Suprapubic skin (tissue), 4 donors: ENCODE measurements around the gene SEPTIN5. TPM values are rescaled to one million over a fixed set of nuclear protein-coding genes. Genes with fewer than 3 reads are reported as not detected.

Experiments used
- DNase-seq, 2 donors: peaks; one replicate each; pipeline ENCODE4 v3.0.0-alpha.2; 2019; ENCODE audit warnings: low spot score in 2 of 2
- H3K27ac ChIP-seq: fragments of 200-600 bp; sonication (generic); one replicate; pipeline ENCODE4 v1.5.1; 2019
- H3K27me3 ChIP-seq: fragments of 200-600 bp; sonication (generic); one replicate; pipeline ENCODE4 v1.5.1; 2019
- H3K36me3 ChIP-seq: fragments of 200-600 bp; sonication (generic); one replicate; pipeline ENCODE4 v1.5.1; 2019
- H3K4me1 ChIP-seq: fragments of 200-600 bp; sonication (generic); one replicate; pipeline ENCODE4 v1.5.1; 2019
- H3K4me3 ChIP-seq: fragments of 200-600 bp; sonication (generic); one replicate; pipeline ENCODE4 v1.5.1; 2019; ENCODE audit warnings: mild to moderate bottlenecking
- H3K9me3 ChIP-seq: fragments of 200-600 bp; sonication (generic); one replicate; pipeline ENCODE4 v1.5.1; 2019
- CTCF ChIP-seq, 2 donors: fragments of 200-600 bp in 1 of 2; fragments of 450-650 bp in 1 of 2; sonication (generic) in 1 of 2; IDR thresholded peaks; one replicate each; pipeline ENCODE4 v1.5.1; 2016 to 2019; ENCODE audit warnings: antibody characterized with exemption in 2 of 2, mild to moderate bottlenecking in 1 of 2, moderate library complexity in 1 of 2
- EP300 ChIP-seq: sonication (generic); formaldehyde crosslinking; IDR thresholded peaks from one replicate; pipeline ENCODE4 v1.6.1; 2017; ENCODE audit warnings: antibody characterized with exemption
- POLR2A ChIP-seq, 2 donors: fragments of 450-650 bp; IDR thresholded peaks; one replicate each; pipeline ENCODE4 v1.6.1; 2017; ENCODE audit warnings: antibody characterized with exemption in 2 of 2, mild to moderate bottlenecking in 2 of 2, moderate library complexity in 2 of 2
- POLR2AphosphoS5 ChIP-seq, 3 donors: sonication (generic); formaldehyde crosslinking; IDR thresholded peaks; one replicate each; pipeline ENCODE4 v1.6.1; 2017; ENCODE audit warnings: antibody characterized with exemption in 3 of 3
- WGBS: methylation state at CpG from one replicate; pipeline ENCODE4 v1.1.5; 2018; 5-methylcytosine and 5-hydroxymethylcytosine counted together
- total RNA-seq, 4 donors: library from RNA; depleted of rRNA; stranded (reverse); fragments of >200 nt; gene quantifications; one replicate each; pipeline ENCODE4 v1.1.0, GENCODE V29; 2016

Gene SEPTIN5
- total RNA-seq, 4 donors from 2014 or later: 89.0 to 147 (median 129) TPM

DNA sequence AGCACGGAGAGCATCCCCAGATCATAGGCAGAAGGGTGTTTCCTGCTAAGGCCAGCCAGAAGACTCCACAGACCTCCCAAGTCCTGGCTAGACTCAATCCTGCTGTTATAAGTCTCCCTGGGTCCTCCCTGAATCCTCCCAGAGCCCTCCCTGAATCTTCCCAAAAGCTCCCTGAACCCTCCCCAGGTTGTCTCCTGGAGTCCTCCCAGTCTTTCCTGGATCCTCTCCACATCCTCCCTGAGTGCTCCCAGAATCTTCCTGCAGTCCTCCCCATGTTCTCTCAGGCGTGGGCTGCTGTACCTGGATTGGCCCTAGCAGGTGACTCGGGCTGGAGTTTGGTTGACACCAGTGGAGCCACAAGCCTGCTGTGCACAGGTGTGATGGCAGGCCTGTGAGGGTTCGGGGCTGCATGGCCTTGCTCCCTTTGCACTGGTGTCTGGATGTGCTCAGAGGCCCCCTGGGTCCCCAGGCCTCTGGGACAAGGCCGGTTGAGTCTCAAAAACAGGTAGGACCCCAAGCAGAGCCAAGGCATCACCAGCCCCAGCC is 20.6 kb downstream of the SEPTIN5 start:
- H3K9me3 ChIP-seq: no peaks in the 10 kb centered on the region
- no peaks in the 10 kb centered on the region for H3K36me3 ChIP-seq
- H3K4me1 ChIP-seq: peaks cover 10% of the 10 kb centered on the region
- no peak for DNase-seq
- TF ChIP-seq EP300 (no peak), CTCF (IDR thresholded peaks at IDR 0.05) (no peak), POLR2A (IDR thresholded peaks at IDR 0.05) (no peak), POLR2AphosphoS5 (IDR thresholded peaks at IDR 0.05) (no peak)
- H3K4me3 ChIP-seq: no peak overlapping the region
- peaks cover 3% of the 10 kb centered on the region for H3K27me3 ChIP-seq
- H3K27ac ChIP-seq: no peak overlapping the region
- WGBS: 100% methylated on average over 2 of the region's 5 CpGs

- no peaks in the 10 kb centered on the region for H3K9me3 ChIP-seq
- H3K27me3 ChIP-seq: peaks cover 3% of the 10 kb centered on the region
- no peak overlapping the region for H3K4me3 ChIP-seq
- no peak for DNase-seq
- H3K27ac ChIP-seq: no peak overlapping the region
- no peaks in the 10 kb centered on the region for H3K36me3 ChIP-seq
- 86% methylated on average over 17 of the region's 21 CpGs for WGBS
- TF ChIP-seq EP300: no peak
- peaks cover 3% of the 10 kb centered on the region for H3K4me1 ChIP-seq
These were observed 21.6 kb downstream of the SEPTIN5 start for GRCh38 chr22:19735665-19736510.

DNA sequence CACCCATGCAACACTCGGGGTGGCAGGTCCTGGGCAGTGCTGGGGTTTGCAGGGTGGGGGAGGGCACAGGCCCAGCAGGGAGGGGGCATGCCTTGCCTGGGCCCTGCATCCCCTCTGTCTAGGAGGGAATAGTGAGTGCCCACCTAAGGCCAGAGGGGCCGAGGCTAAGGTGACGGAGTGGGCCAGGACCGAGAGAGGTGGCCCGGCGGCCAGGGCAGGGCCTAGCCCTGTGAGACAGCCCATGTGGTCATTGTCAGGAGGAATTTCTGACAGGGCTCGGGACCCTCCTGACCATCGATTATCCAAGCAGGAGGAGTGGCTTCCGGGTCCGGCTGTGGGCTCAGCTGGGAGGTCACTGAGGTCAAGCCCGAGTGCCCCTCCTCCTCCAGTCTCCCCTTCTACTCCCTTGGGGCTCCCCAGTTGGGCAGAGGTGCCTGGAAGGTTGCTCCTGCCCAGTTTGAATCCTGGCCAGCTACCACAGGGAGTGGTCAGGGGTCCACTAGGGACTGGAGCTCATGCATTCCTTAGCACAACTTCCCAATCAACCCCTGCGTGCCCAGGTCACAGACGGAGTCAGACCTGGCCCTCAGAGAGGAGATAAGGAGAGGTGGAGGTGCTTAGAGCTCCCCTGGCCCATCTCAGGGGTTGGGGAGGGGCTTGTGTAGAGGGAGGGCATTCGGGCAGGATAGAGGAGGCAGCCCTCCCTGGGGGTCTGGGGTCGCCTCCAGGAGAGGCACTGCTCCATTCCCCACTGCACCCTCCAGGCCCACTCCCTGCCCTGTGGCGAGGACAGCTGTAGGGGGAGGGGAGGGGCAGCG is 23.8 kb downstream of the SEPTIN5 start:
- TF ChIP-seq POLR2AphosphoS5 (IDR thresholded peaks at IDR 0.05) (no peak), EP300 (no peak), CTCF (IDR thresholded peaks at IDR 0.05) (no peak), POLR2A (IDR thresholded peaks at IDR 0.05) (no peak)
- DNase-seq: no peak
- H3K9me3 ChIP-seq: no peaks in the 10 kb centered on the region
- no peaks in the 10 kb centered on the region for H3K36me3 ChIP-seq
- no peaks in the 10 kb centered on the region for H3K4me1 ChIP-seq
- peaks cover 3% of the 10 kb centered on the region for H3K27me3 ChIP-seq
- 89% methylated on average over 5 of the region's 17 CpGs for WGBS
- H3K4me3 ChIP-seq: no peak overlapping the region
- no peak overlapping the region for H3K27ac ChIP-seq

DNA sequence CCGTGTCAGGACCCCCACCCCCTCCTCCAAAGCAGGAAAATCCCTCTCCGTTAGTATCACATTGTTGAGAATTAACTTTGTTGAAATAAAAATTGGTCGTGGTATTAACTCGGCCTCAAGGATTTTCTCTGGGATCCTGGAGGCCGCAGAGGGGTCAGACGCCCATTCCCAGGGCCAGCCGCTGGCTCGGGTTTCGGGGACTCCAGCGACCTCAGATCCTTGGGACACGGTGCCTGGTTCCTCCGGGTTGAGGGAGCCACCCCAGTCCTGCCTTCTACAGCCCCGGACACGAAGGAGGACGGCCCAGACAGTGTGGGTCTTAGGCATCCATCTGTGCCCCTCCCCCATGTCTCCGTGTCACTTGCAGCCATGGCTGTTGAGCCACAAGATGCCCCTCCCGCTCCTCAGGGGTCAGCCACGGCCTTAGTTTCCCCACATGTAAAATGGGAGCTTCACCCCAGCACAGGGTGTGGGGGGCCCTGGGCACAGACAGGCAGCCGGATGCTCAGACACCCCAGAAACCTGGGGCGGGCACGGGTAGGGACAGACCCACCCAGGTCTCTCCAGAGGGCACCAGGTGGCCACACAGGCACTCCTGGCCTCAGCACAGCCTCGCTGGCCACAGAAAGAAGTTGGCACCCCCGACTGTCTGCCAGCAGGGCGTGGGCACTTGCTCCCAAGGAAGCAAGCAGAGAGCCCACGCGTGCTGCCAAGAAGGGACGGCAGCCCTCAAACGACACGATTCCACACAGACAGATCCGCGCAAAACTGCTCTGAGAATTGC is 24.6 kb downstream of the SEPTIN5 start:
- H3K9me3 ChIP-seq: no peaks in the 10 kb centered on the region
- whole genome bisulfite sequencing: 65% methylated on average over 17 of the region's 31 CpGs
- no peak for TF ChIP-seq POLR2A (IDR thresholded peaks at IDR 0.05)
- no peak overlapping the region for H3K27ac ChIP-seq
- peaks cover 3% of the 10 kb centered on the region for H3K27me3 ChIP-seq
- H3K36me3 ChIP-seq: no peaks in the 10 kb centered on the region
- H3K4me3 ChIP-seq: no peak overlapping the region
- no peaks in the 10 kb centered on the region for H3K4me1 ChIP-seq
- DNase-seq: no peak

DNA sequence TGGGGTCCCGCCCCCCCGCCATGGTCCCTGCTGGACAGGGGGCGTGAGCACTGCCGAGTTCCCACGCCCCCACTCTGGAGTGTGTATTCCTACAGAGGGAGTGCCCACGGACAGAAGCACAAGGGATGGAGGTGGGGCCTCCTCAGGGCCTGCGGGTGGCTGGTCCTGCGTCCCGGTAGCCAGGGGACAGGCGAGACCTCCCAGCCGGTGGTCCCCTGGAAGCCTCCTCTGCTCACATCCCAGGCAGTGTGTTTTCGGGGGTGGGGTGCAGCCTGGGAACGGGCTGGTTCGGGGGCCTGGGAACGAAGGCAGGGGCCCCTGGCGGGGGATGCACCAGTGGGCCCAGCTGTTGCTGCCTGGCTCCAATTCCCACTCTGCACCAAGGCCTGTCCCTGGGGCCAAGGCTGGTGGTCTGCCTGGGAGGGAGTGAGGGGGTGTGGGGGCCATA is 25.2 kb downstream of the SEPTIN5 start:
- H3K9me3 ChIP-seq: no peaks in the 10 kb centered on the region
- WGBS: 62% methylated on average over 6 of the region's 16 CpGs
- H3K27ac ChIP-seq: no peak overlapping the region
- no peak for TF ChIP-seq EP300
- H3K36me3 ChIP-seq: no peaks in the 10 kb centered on the region
- no peak for DNase-seq
- no peaks in the 10 kb centered on the region for H3K4me1 ChIP-seq
- H3K4me3 ChIP-seq: no peak overlapping the region
- H3K27me3 ChIP-seq: peaks cover 3% of the 10 kb centered on the region

DNA sequence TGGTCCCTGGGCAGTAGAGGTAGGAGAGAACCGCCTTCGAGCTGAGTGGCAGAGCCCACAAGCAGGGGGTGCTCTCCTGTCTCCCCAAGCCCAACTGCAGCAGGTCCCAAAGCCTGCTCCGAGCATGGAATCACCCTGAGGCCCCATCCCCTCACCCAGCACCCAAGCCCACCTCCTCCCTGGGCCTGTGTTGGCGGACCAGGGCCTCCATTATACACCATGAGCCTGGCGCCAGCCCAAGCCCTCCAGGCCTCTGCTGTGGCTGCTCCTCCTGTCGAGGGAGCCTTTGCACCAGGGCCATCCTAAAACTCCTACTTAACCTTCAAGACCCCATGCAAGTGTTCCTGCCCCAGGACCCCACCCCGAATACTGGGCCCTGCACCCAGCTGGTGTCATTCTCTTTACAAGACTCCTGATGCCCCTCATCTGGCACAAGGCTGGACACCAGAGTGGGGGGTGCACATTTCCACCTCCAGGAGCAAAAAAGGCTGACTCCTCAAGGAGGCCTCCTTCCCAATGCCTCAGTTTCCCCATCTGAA is 25.7 kb downstream of the SEPTIN5 start:
- no peak overlapping the region for H3K27ac ChIP-seq
- TF ChIP-seq POLR2A (IDR thresholded peaks at IDR 0.05) (no peak), CTCF (IDR thresholded peaks at IDR 0.05) (no peak), POLR2AphosphoS5 (IDR thresholded peaks at IDR 0.05) (no peak), EP300 (no peak)
- no peak for DNase-seq
- no peaks in the 10 kb centered on the region for H3K36me3 ChIP-seq
- peaks cover 3% of the 10 kb centered on the region for H3K27me3 ChIP-seq
- no peaks in the 10 kb centered on the region for H3K9me3 ChIP-seq
- H3K4me1 ChIP-seq: no peaks in the 10 kb centered on the region
- WGBS: 87% methylated on average over 4 of the region's 7 CpGs
- H3K4me3 ChIP-seq: no peak overlapping the region
